Duodenal mucosa (tissue), 2 donors: ENCODE measurements around the gene EFNA2.

Experiments
- H3K27ac ChIP-seq: one replicate; pipeline ENCODE4 v1.7.0; 2013; ENCODE audit warnings: low read depth, low read length
- H3K27me3 ChIP-seq, 2 donors: one replicate each; pipeline ENCODE4 v1.7.0; 2013; ENCODE audit warnings: low read length in 2 of 2, control low read depth in 1 of 2; ENCODE audit not compliant: insufficient read depth in 2 of 2, control insufficient read depth in 1 of 2
- H3K36me3 ChIP-seq, 2 donors: one replicate each; pipeline ENCODE4 v1.7.0; 2013; ENCODE audit warnings: low read length in 2 of 2, control low read depth in 1 of 2; ENCODE audit not compliant: insufficient read depth in 2 of 2, control insufficient read depth in 1 of 2
- H3K4me1 ChIP-seq, 2 donors: one replicate each; pipeline ENCODE4 v1.7.0; 2013; ENCODE audit warnings: low read length in 2 of 2, control low read depth in 1 of 2; ENCODE audit not compliant: insufficient read depth in 2 of 2, control insufficient read depth in 1 of 2
- H3K4me3 ChIP-seq, 2 donors: one replicate each; pipeline ENCODE4 v1.7.0; 2013; ENCODE audit warnings: low read length in 2 of 2, low read depth in 1 of 2
- H3K9ac ChIP-seq, 2 donors: one replicate each; pipeline ENCODE4 v1.7.0; 2013; ENCODE audit warnings: low read length in 2 of 2, low read depth in 1 of 2
- H3K9me3 ChIP-seq, 2 donors: one replicate each; pipeline ENCODE4 v1.7.0; 2013; ENCODE audit warnings: low read length in 2 of 2, control low read depth in 1 of 2; ENCODE audit not compliant: control insufficient read depth in 1 of 2

Gene EFNA2

DNA sequence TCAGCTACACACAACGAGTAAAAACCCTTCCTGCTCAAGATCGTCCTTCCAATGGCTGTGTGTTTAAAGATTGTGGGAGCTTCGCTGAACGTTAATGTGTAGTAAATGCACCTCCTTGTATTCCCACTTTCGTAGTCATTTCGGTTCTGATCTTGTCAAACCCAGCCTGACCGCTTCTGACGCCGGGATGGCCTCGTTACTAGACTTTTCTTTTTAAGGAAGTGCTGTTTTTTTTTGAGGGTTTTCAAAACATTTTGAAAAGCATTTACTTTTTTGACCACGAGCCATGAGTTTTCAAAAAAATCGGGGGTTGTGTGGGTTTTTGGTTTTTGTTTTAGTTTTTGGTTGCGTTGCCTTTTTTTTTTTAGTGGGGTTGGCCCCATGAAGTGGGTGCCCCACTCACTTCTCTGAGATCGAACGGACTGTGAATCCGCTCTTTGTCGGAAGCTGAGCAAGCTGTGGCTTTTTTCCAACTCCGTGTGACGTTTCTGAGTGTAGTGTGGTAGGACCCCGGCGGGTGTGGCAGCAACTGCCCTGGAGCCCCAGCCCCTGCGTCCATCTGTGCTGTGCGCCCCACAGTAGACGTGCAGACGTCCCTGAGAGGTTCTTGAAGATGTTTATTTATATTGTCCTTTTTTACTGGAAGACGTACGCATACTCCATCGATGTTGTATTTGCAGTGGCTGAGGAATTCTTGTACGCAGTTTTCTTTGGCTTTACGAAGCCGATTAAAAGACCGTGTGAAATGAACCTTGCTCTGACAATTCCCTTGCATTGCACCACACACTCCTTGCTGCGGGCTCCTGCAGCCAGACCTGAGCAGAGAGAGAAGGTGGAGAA, 13.0 kb upstream of the EFNA2 start:
- peaks cover 63 to 80% of the 10 kb centered on the region in 2 donors for H3K4me1 ChIP-seq
- H3K27me3 ChIP-seq = no peaks in the 10 kb centered on the region
- peaks cover 32 to 49% of the 10 kb centered on the region in 2 donors for H3K36me3 ChIP-seq
- no peak overlapping the region for H3K27ac ChIP-seq
- H3K9me3 ChIP-seq = no peaks in the 10 kb centered on the region
- peak overlapping the region in 1 of 2 donors; percentile 96 for H3K4me3 ChIP-seq
- peak overlapping the region; percentile 19 to 86 for H3K9ac ChIP-seq

DNA sequence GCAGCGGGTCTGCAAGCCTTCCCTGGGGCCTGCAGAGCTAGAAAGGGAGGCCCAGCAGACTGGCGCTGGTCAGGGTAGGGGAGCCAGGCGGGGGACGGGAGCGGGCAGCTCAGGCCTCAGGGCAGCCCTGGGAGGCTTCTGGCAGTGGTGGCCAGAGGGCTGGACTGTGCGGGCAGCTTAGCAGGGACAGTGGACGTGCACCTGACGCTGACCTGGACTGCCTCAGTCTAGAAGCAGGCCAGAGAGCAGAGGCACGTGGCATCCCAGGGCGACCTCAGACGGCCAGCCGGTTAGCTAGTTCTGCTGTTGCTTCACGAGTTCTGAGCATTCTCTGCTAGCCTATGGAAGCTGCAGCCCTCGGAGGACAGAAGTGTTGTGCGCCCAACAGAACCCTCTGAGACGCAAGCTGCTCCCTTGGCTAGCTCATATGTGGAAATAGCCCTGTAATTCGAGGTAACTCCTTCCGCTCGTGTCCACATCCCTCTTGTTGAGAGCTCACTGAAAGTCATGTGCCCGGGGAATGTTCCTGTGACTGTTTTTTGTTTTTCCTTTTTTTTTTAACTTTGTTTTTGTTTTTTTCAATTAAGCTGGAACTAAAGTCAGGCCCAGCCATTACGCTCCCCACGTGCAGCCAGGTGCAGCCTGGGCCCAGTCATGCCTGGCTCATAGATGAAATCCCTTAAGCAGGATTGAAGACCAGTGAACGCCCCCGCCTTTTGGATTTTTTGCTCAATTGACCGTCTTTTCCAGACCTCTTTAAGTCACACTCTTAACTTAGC, 12.2 kb upstream of the EFNA2 start:
- H3K27ac ChIP-seq = no peak overlapping the region
- H3K36me3 ChIP-seq = peaks cover 32 to 49% of the 10 kb centered on the region in 2 donors
- no peak overlapping the region for H3K9ac ChIP-seq
- peaks cover 55 to 72% of the 10 kb centered on the region in 2 donors for H3K4me1 ChIP-seq
- no peaks in the 10 kb centered on the region for H3K27me3 ChIP-seq
- no peak overlapping the region for H3K4me3 ChIP-seq
- H3K9me3 ChIP-seq = no peaks in the 10 kb centered on the region

DNA sequence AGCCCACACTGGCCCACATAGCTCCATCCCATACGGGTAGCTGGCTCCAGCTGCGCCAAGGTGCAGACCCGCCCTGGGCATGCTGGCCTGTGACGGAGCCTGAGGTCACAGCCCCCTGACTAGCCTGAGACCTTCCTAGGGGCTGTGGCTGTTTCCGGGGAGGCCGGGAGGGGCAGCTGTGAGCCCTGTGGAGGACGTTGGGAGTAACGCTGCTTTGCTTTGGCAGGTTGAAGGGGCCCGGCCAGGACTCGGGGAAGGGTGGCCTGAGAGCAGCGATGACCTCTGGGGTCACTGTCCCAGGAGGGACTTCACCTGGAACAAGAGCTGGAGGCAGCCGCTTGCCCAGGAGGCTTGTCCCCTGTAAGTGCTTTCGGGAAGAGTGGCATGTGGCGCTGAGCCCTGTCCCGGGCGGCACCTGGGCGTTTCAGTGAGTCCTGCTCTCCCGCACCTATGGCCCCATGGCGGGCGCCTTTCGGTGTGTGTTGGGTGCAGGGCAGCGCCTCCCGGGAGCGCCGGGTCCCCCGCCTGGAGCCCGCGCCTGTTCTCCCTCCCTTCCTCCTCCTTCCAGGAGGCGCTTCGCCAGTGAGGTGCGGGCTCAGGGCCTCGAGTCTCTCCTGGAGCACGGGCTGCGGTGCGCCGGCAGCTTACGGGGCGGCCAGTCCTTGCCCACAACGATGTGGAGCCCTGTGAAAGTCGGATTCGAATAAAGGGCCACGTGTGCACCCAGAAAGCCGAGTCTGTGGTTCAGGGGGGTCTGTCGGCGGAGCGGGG, 11.4 kb upstream of the EFNA2 start:
- Histone ChIP-seq H3K27me3 (no peaks in the 10 kb centered on the region), H3K9me3 (no peaks in the 10 kb centered on the region), H3K9ac (peak overlapping the region; percentile 46 to 51), H3K27ac (peak overlapping the region; percentile 100), H3K4me1 (peaks cover 51 to 67% of the 10 kb centered on the region in 2 donors), H3K36me3 (peaks cover 38 to 55% of the 10 kb centered on the region in 2 donors), H3K4me3 (peak overlapping the region; percentile 45 to 53)

DNA sequence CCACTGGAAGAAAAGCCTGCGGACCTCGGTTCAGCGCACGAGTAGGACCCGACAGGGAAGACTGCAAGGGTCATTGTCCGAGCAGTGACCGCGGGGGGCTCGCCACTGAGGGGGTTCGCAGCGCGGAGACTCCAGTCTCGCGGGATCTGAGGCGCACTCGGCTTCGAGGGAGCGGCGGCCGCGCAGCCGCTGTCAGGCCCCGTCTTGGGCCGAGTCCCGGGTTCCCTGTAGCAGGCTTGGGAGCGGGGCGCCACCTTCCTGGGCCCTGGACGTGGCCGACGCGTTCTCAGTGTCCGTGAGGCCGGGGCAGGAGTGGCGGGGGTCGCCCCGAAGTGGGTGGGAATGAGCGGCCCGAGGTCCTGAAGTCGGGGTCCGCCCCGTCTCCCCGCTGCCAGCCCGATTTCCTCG, 10.8 kb upstream of the EFNA2 start:
- Histone ChIP-seq H3K27ac (peak overlapping the region; percentile 100), H3K27me3 (no peaks in the 10 kb centered on the region), H3K9me3 (no peaks in the 10 kb centered on the region), H3K4me3 (peak overlapping the region; percentile 45 to 53), H3K4me1 (peaks cover 51 to 65% of the 10 kb centered on the region in 2 donors), H3K9ac (peak overlapping the region; percentile 46 to 51), H3K36me3 (peaks cover 40 to 58% of the 10 kb centered on the region in 2 donors)

DNA sequence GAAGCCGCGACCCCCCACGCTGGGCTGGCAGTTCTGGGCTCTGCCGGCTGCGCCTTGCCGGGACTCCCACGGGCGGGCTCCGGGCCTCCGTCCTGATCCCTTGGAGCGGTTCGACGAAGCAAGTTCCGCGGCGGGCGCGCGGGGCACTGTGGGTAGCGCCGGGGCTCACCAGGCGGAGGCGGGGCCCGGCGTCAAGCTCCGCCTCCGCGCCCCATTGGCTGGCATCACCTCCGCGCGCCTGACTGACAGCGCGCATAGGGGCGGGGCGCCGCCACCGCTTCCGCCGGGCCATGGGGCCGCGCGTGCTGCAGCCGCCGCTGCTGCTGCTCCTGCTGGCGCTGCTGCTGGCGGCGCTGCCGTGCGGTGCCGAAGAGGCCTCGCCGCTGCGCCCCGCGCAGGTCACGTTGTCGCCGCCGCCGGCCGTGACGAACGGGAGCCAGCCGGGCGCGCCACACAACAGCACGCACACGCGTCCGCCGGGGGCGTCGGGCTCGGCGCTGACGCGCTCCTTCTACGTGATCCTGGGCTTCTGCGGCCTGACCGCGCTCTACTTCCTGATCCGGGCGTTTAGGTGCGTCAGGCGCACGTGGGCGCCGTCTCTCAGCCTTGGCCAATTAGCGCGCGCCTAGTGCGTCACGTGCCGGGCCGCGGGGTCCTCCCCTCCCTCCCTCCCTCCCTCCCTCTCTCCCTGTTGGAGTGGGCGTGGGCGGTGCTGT, 10.3 kb upstream of the EFNA2 start, which contains the start of gene FAM174C:
Gene FAM174C, plus strand, starts transcription at position 271 of the 716 bp plus-strand sequence. Its CDS starts 20 bp downstream, at position 291.
- H3K36me3 ChIP-seq = peaks cover 40 to 58% of the 10 kb centered on the region in 2 donors
- no peaks in the 10 kb centered on the region for H3K27me3 ChIP-seq
- H3K4me1 ChIP-seq = peaks cover 47 to 59% of the 10 kb centered on the region in 2 donors
- H3K9me3 ChIP-seq = no peaks in the 10 kb centered on the region
- H3K27ac ChIP-seq = peak within 1 kb of the TSS; percentile 100
- peak within 1 kb of the TSS; percentile 83 to 95 for H3K9ac ChIP-seq
- peak within 1 kb of the TSS; percentile 73 to 77 for H3K4me3 ChIP-seq

DNA sequence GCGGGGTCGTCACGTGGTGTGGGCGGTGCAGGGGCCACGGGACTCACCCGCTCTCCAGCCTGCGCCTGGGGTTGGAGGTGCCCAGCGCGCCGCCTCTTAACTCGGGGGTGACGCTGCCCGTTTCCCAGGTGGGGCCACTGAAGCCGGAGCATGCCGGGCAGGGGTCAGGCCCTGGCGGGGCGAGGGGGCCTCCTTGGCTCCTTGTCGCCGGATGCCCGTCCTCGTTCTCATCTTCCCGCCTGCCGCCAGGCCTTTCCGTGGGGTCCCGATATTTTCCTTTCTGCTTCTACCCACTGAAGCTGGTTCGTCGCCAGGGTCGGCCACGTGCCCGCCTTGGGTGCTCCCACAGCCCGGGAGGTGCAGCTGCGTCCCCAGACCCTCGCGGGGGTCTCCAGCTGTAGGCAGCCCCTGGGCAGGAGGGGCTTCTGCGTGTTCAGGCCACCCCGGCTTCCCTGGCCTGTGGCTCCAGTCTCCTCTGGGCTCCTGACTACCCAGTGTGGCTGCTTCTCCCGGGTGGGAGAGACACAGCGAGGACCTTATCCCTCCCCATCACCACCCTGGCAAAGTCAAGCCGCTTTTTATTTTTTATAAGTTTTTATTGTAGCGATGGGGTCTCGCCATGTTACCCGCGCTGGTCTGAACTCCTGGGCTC, 9.6 kb upstream of the EFNA2 start:
- peak overlapping the region; percentile 73 to 77 for H3K4me3 ChIP-seq
- H3K4me1 ChIP-seq = peaks cover 40 to 52% of the 10 kb centered on the region in 2 donors
- no peaks in the 10 kb centered on the region for H3K9me3 ChIP-seq
- H3K27ac ChIP-seq = peak overlapping the region; percentile 100
- H3K9ac ChIP-seq = peak overlapping the region; percentile 83 to 95
- peaks cover 37 to 53% of the 10 kb centered on the region in 2 donors for H3K36me3 ChIP-seq
- H3K27me3 ChIP-seq = no peaks in the 10 kb centered on the region

DNA sequence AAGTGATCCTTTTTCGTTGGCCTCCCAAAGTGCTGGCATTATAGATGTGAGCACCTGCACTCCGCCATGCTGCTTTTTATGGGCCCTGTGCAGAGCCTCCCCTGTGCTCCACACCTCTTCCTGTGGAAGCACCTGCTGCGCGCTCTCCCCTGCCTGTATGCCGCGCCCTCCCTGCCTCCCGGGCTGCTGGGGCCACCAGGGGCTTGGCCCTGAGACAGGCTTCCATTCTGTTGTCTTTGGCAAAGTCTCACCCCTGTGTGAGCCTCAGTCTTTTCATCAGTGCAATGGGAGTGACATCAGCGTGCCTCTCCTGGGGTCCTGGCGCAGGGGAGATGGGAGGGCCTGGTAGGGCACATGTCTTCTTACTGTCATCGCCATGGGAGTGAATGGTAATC, 9.0 kb upstream of the EFNA2 start:
- Histone ChIP-seq H3K27me3 (no peaks in the 10 kb centered on the region), H3K4me1 (peaks cover 35 to 47% of the 10 kb centered on the region in 2 donors), H3K4me3 (peak overlapping the region; percentile 73 to 77), H3K9me3 (no peaks in the 10 kb centered on the region), H3K27ac (no peak overlapping the region), H3K36me3 (peaks cover 32 to 47% of the 10 kb centered on the region in 2 donors), H3K9ac (peak overlapping the region; percentile 83 to 95)

DNA sequence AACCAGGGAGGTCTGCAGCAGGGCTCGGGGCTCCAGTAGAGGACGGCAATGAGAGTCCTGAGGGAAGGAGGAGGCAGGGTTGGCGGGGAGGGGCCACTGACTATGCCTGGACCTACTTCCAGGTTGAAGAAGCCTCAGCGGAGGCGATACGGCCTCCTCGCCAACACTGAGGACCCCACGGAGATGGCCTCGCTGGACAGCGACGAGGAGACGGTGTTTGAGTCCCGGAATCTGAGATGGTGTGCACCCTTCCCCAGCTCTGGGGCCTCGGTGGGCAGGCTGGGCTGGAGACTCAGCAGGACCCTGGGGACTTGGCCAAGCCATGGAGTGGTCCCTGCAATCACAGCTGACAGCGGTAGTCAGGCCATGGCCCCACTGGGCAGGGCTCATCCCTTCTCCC, 8.6 kb upstream of the EFNA2 start:
- no peak overlapping the region for H3K4me3 ChIP-seq
- no peaks in the 10 kb centered on the region for H3K27me3 ChIP-seq
- peaks cover 31 to 43% of the 10 kb centered on the region in 2 donors for H3K4me1 ChIP-seq
- H3K27ac ChIP-seq = no peak overlapping the region
- no peaks in the 10 kb centered on the region for H3K9me3 ChIP-seq
- peak overlapping the region in 1 of 2 donors; percentile 83 for H3K9ac ChIP-seq
- H3K36me3 ChIP-seq = peaks cover 28 to 43% of the 10 kb centered on the region in 2 donors

DNA sequence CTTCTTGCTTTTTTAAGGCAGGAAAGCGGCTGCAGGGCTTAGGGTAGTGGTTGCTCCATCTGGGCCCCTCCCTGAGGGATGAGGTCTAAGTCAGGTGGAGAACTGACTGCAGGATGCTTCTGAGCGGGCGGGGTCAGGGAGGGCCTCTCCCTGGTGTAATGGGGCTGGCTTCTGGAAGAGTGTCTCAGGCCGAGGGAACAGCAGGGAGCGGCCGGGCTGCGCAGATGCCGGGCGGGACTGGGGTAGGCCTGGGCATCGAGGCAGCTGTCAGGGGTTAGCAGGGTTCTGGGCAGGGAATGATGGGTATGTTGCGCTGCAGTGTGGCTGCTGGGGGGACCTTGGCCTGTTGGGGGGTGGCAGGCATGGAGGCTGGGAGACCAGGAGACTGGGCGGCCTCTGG, 7.6 kb upstream of the EFNA2 start:
- Histone ChIP-seq H3K9ac (no peak overlapping the region), H3K4me3 (no peak overlapping the region), H3K36me3 (peaks cover 19 to 33% of the 10 kb centered on the region in 2 donors), H3K27me3 (no peaks in the 10 kb centered on the region), H3K9me3 (no peaks in the 10 kb centered on the region), H3K27ac (no peak overlapping the region), H3K4me1 (peaks cover 24 to 35% of the 10 kb centered on the region in 2 donors)
